Stimulated activated CD4-positive, alpha-beta T cell treated with anti-CD3 and anti-CD28 coated beads, Interleukin-15, amount 100 ng/mL, for 1 hour (primary cell): ENCODE data around the gene GMPPA.

ENCODE experiments used
- DNase-seq, 2 donors: peaks; one replicate each; pipeline ENCODE4 v3.0.0-alpha.2; 2020; ENCODE audit warnings: low read depth in 1 of 2, low spot score in 1 of 2

The GMPPA gene

DNA sequence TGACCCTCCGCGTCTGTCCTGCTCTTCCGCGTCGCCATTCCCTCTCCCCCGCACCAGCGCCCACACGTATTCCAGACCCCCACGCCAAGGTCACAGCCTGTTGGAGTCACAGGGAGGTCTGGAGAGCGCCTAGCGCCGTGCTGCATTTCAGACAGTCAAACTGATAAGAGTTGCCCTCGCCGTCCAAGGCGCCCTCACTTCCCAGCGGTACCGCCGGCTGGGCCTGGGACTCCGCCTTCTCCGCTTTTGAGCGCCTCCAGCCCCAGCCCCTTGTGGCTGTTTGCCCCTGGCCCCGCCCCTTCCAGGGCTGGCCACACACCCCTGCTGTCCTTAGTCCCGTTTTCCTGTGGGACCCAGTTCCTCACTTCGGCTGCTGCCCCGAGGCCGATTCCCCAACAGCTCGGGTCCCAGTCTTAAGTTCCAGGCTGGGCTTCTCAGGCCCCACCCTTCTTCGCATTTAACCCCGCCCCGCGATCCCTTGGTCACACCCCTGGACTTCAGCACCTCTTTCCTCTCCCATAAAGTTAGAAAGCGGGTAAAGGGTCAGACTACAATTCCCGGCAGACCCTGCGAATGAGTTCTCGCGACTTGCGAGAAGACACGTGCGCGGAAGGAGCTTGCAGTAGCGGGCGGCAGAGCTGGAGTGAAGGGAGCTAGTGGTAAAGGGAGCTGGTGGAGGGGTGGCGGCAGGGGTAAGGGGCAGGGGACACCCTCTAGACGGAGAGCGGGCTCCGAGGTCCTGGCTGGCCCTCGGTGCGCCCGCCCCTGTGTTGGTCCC lies at the start of gene GMPPA:
GMPPA (plus strand) TSS at position 612 of the 778 bp plus-strand sequence. CDS start 1,085 bp downstream, outside the sequence.
- peak; percentile 80 to 83 for DNase-seq

- DNase-seq: no peak
Observed at GRCh38 chr2:219449609-219450008, 49.1 kb upstream of the GMPPA start.

DNA sequence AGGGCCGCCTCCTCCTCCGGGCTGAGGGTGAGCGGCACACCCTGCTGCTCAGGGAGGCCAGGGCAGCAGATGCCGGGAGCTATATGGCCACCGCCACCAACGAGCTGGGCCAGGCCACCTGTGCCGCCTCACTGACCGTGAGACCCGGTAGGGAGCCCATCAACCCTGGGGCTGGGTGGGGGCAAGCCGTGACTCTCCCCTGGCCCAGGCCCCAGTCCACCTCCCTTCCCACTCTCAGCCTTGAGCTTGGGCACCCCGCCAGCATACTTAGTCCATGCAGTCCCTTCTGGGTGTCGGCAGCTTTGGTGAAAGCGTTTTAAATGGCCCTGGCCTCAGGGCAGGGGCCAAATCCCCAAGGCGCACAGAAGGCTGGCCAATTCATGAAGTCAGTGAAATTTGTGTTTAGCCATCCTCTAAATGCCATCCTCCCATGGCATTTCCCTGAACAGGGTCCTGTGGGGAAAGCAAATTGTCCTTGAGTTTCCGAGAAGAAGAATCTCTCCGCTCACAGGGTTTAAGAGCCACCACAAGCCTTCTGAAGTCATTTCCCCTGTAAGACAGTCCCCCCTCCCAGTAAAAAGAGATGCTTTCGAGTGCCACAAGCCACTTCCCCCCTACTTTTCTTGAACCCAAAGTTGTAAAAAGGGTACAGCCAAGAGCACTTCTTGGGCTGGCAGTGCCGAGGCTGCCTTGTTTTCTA lies 46.9 kb upstream of the GMPPA start:
- no peak for DNase-seq

DNA sequence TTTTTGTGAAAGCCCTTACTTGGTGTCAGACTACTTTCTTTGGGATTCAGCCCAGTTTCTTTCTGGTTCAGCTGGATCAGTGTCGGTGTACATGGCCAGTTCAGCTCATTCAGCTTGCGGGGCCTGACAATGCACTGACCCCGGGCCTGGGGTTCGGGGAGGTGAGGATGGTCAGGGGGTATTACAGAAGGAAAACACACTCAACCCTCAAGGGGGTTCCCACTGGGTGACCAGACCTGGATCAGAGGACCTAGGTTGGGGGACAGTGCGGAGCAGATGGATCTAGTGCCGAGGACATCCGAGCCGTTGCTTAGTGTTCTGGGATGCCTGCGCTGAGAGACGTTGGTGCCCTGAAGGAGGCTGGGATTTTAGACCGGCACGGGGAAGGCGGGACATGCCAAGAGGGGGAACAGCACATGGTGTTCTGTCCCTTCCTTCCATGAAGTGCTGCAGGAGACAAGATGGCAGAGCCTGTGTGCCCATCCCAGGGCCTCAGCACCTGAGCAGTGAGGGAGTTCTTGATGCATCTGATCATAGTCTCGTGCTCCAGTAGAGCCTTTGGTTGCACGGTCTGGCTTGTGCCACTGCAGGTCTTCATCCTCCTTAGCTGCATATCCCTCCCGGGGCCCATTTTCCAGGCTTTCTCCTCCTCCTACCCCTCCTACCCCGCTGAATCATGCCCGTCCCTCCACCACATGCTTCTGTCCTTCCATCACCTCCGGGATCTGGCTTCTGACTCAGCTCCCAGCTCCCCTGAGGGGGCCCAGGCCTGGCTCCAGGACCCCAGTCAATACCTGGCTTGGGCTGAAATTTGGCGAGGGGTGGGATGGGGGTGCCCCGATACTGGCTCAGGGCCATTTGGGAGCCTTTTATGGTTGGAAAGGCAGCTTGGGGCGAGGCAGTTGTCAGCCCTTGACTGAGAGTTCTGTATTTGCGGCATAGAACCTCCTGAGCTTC lies 46.1 kb upstream of the GMPPA start:
- DNase-seq: no peak

DNA sequence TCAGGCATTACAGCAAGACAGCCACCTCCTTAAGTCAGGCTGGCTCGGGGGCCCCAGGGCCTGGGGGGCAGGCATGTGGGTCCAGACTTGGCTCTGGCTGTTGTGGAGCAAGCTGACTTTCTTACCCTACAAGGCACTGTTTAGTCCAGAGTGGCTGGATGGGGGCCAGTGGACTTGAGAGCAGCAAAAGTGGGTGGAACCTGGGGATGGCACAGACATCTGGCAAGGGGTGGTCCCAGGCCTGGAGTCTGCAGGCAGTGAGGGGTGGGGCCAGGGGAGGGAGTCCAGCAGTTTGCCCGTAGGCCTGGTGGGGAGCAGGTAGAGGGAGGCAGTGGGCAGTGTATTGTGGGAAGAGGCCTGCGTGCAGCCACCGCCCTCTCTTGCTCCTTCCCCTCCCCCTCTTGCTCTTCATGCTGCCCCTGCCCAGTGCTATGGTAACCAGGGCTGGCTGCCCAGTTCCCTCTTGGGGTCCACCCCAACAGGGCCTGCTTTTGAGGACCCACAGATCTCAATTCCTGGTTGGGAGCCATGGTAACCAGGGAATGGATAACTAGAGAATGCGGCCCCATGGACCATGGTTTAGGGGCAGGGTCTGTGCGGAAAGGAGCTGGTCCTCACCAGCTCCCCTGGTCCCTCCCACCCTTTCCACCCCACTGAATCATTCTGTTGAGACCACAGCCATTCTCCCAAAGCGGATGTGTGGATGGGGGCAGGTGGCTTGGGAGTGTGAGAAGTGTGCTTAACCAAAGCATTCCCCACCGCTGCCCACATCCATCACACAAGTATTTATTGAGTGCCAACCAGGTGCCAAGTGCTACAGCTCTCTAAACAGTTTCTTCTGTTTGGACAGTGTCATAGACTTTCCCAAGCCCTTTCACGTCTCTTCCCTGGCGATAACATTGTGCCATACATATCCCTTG lies 44.8 kb upstream of the GMPPA start:
- no peak for DNase-seq

DNA sequence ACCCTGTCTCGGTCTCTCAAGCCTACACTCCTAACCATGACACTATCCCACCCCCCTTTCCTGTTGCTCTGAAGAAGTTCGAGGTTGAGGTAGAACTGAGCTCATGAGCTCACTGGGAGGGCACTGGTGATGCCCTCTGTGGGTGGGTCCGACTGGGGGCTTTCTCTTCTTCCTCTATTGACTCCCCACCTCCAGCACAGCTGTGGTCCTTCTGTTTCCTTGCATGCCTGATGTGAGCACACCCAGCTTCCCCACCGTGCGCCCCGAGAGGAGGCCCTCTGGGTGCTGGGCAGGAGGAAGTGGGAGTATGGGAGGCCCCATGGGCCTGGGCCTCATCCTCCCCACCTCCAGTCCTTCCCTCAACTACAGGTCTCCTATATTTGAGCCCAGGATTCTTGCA lies 43.1 kb upstream of the GMPPA start:
- DNase-seq: no peak

- no peak for DNase-seq
Observed at GRCh38 chr2:219457784-219458369, 40.8 kb upstream of the GMPPA start.

DNA sequence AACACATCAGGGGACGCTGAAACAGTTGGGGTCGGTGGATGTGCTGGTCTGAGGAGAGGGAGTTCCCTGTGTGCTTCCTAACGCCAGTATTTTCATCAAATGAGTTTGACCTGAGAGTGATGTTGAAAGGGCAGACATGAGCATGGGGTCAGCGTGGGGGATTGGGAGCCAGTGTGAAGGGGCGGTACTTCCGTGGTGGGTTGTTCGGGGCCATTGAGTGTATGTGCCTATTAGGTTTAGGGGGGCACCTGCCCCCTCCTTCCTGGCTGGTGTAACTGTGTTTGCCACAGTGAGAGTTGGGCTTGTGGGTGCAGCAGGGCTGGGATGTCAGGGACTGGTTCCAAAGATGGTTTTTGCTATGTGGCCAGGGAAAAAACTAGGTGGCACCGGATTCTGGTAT lies 39.7 kb upstream of the GMPPA start:
- no peak for DNase-seq

- peak in 1 of 2 donors; percentile 26 for DNase-seq
Observed at GRCh38 chr2:219459460-219460311, 39.0 kb upstream of the GMPPA start.

DNA sequence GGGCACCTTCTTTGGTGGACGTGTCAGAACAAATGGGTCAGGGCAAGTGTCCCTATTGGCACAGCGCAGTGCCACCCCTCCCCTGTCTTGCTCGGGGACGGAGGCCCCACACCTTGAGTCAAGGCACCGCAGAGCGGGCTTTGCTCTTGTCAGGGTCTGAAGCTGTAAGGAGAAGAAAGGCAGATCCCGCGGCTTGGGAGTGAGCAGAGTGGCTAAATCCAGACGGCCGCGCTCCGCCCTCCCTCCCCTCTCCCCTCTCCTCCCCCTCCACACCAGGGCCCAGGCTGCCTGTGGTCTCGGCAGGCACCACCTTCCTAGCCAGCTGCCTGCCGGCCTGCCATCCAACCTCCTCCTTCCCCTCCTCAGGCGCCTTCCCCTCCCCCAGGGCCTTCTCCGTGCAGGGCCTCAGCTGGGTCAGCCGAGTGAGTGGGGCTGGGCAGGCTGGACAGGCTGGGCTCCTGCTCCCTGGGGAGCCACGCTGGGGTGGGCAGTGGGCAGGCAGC lies 38.2 kb upstream of the GMPPA start:
- no peak for DNase-seq

- no peak for DNase-seq
Observed at GRCh38 chr2:219461047-219461514, 37.6 kb upstream of the GMPPA start.

DNA sequence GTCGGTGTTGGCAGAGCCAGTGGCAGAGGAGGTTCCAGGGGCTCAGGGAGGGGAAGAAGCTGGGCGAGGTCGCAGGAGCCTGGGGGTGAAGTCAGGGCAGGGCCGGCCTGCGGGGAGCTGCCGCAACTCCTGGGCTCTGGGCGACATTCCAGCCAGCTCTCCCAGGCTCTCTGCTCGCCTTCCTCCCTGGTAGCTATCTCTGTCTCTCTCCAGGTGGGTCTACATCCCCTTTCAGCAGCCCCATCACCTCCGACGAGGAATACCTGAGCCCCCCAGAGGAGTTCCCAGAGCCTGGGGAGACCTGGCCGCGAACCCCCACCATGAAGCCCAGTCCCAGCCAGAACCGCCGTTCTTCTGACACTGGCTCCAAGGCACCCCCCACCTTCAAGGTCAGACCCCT lies 37.0 kb upstream of the GMPPA start:
- no peak for DNase-seq

DNA sequence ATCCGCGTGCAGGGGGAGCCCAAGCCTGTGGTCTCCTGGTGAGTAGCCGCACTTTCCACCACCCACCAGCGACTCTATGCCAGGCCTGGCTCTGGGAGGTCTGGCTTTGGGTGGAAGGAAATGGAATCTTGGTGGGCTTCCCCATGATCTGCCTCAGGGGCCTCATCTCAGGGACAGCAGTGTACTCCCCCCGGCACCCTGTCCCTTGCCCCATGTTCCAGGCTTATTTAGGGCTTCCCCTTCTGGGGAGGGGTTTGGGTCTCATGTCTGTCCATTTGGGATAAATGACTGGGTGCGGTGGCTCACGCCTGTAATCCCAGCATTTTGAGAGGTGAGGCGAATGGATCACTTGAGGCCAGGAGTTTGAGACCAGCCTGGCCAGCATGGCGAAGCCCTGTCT lies 36.3 kb upstream of the GMPPA start:
- DNase-seq: no peak

DNA sequence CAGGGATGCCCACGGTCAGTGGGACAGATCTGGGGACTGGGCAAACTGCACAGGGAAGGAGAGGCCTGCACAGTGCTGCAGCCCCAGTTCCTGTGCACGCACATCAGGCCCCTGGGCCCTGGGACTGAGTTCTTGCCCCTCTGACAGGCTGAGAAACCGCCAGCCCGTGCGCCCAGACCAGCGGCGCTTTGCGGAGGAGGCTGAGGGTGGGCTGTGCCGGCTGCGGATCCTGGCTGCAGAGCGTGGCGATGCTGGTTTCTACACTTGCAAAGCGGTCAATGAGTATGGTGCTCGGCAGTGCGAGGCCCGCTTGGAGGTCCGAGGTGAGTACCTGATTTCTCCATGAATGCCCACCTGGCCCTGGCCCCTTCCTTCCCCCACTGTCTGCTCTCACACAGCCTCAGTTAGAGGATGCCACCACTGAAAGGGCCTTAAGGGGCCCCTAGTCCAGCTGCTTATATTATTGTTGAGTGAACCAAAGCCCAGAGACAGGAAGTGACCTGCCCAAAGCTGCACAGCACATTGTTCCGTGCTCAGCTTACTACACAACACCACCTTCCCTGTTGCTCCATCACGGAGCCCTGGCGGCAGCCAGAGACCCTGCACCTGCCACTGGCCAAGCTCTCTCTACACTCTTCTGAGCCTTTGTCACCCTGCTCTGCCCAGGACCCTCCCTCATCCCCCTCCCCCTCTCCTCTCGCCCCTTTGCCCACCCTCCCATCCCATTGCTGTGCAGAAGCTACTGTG lies 34.2 kb upstream of the GMPPA start:
- no peak for DNase-seq

GRCh38 chr2:219465659-219466561 lies 32.8 kb upstream of the GMPPA start:
- no peak for DNase-seq

GRCh38 chr2:219466816-219467735 lies 31.6 kb upstream of the GMPPA start:
- no peak for DNase-seq
